Epidermal melanocyte (primary cell): ENCODE results near the gene CDHR3.

ENCODE experiments used
- DNase-seq: peaks from one replicate; pipeline ENCODE4 v3.0.0; 2011; ENCODE audit warnings: low spot score; ENCODE audit not compliant: insufficient read length

The CDHR3 gene

GRCh38 chr7:106049139-106049752, 86.2 kb downstream of the CDHR3 start:
- DNase-seq: no peak

- peak; percentile 52 for DNase-seq
Measured at GRCh38 chr7:106050002-106050745, 87.1 kb downstream of the CDHR3 start.

GRCh38 chr7:106050746-106051117, 87.7 kb downstream of the CDHR3 start:
- DNase-seq: no peak

GRCh38 chr7:106052681-106053080, 89.6 kb downstream of the CDHR3 start:
- DNase-seq: no peak

- DNase-seq: no peak
Measured at GRCh38 chr7:106053109-106053508, 90.0 kb downstream of the CDHR3 start.

- no peak for DNase-seq
Measured at GRCh38 chr7:106054156-106054910, 91.3 kb downstream of the CDHR3 start.

- no peak for DNase-seq
Measured at GRCh38 chr7:106054971-106055532, 92.0 kb downstream of the CDHR3 start.

- DNase-seq: peak; percentile 74
Measured at GRCh38 chr7:106056513-106057203, 93.6 kb downstream of the CDHR3 start.

- no peak for DNase-seq
Measured at GRCh38 chr7:106057204-106057961, 94.3 kb downstream of the CDHR3 start.

- no peak for DNase-seq
Measured at GRCh38 chr7:106057962-106058927, 95.2 kb downstream of the CDHR3 start.

- DNase-seq: no peak
Measured at GRCh38 chr7:106058928-106059324, 95.9 kb downstream of the CDHR3 start.

- no peak for DNase-seq
Measured at GRCh38 chr7:106059556-106059955, 96.5 kb downstream of the CDHR3 start.

- DNase-seq: no peak
Measured at GRCh38 chr7:106060394-106060920, 97.4 kb downstream of the CDHR3 start.

- DNase-seq: no peak
Measured at GRCh38 chr7:106061301-106061979, 98.4 kb downstream of the CDHR3 start.

- no peak for DNase-seq
Measured at GRCh38 chr7:106062006-106062405, 98.9 kb downstream of the CDHR3 start.

- no peak for DNase-seq
Measured at GRCh38 chr7:106062521-106062931, 99.5 kb downstream of the CDHR3 start.

GRCh38 chr7:106063024-106063423, 100.0 kb downstream of the CDHR3 start:
- no peak for DNase-seq

- no peak for DNase-seq
Measured at GRCh38 chr7:106063692-106064091, 100.6 kb downstream of the CDHR3 start.

GRCh38 chr7:106064316-106064715, 101.3 kb downstream of the CDHR3 start:
- no peak for DNase-seq
